Stimulated activated CD4-positive, alpha-beta T cell treated with anti-CD3 and anti-CD28 coated beads, Interleukin-4, amount 100 ng/mL, for 24 hours (primary cell): Measurements from ENCODE around the gene CNNM3.
A peak's percentile ranks its signal among the peaks of the same experiment; 100 is the strongest.

Source experiments
- DNase-seq: peaks from one replicate; pipeline ENCODE4 v3.0.0-alpha.2; 2020

CNNM3 gene

GRCh38 chr2:96866986-96867755 is 51.1 kb downstream of the CNNM3 start:
- no peak for DNase-seq

GRCh38 chr2:96867756-96868554 is 51.9 kb downstream of the CNNM3 start:
- peak; percentile 40 for DNase-seq

GRCh38 chr2:96868555-96869280 is 52.6 kb downstream of the CNNM3 start:
- DNase-seq, result peak; percentile 55

- DNase-seq, result no peak
These were observed 53.3 kb downstream of the CNNM3 start for GRCh38 chr2:96869281-96869821.

- peak; percentile 42 for DNase-seq
These were observed 54.0 kb downstream of the CNNM3 start, which contains the start of gene SEMA4C for GRCh38 chr2:96869822-96870625. TSS of gene SEMA4C (minus strand) at chr2:96870080. CDS start at chr2:96867886, 2,194 bp downstream.

GRCh38 chr2:96870626-96871255 is 54.7 kb downstream of the CNNM3 start:
- DNase-seq, result peak; percentile 53

- no peak for DNase-seq
These were observed 56.7 kb downstream of the CNNM3 start for GRCh38 chr2:96872591-96873349.

- DNase-seq, result no peak
These were observed 57.6 kb downstream of the CNNM3 start for GRCh38 chr2:96873651-96874096.

GRCh38 chr2:96874198-96874831 is 58.2 kb downstream of the CNNM3 start:
- DNase-seq, result no peak

GRCh38 chr2:96875498-96876268 is 59.6 kb downstream of the CNNM3 start:
- no peak for DNase-seq

GRCh38 chr2:96876269-96877041 is 60.4 kb downstream of the CNNM3 start:
- DNase-seq, result no peak

GRCh38 chr2:96877042-96877451 is 61.0 kb downstream of the CNNM3 start:
- DNase-seq, result no peak

- no peak for DNase-seq
These were observed 61.6 kb downstream of the CNNM3 start for GRCh38 chr2:96877631-96878092.

GRCh38 chr2:96878171-96878570 is 62.1 kb downstream of the CNNM3 start:
- no peak for DNase-seq

GRCh38 chr2:96878796-96879544 is 62.9 kb downstream of the CNNM3 start:
- DNase-seq, result no peak

- no peak for DNase-seq
These were observed 63.5 kb downstream of the CNNM3 start for GRCh38 chr2:96879545-96880040.

- no peak for DNase-seq
These were observed 64.8 kb downstream of the CNNM3 start for GRCh38 chr2:96880891-96881273.
